ENCODE data around the gene EDNRB.

DNA sequence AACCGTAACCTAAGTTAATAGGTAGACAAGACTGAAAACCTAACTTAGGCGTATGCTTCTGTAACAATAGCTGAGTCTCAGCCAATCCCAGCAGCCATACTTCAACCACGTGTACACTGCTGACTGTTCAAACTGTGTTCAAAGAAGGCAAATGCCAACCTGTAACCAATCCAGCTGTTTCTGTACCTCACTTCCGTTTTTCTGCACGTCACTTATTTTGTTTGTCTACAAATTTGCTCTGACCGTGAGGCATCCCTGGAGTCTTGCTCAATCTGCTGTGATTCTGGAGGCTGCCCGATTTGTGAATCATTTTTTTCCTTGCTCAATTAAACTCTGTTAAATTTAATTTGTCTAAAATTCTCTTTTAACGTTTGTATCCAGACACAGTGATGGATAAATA lies 59.2 kb downstream of the EDNRB start:
- TF ChIP-seq CTCF (conservative IDR thresholded peaks at IDR 0.05; ENCODE audit: low read length) (no peak), EZH2phosphoT487 (IDR thresholded peaks at IDR 0.05; ENCODE audit: borderline replicate concordance) (no peak)

Data from Loucy (cell line).